HepG2 (cell line): ENCODE data around the gene BIRC3. TPM values are rescaled to one million over a fixed set of nuclear protein-coding genes. Genes with fewer than 3 reads are reported as not detected.

Experiments
- GMEB1 ChIP-seq: sonication (generic); formaldehyde crosslinking; IDR thresholded peaks from 2 replicates; pipeline ENCODE4 v1.5.1; 2020; ENCODE audit warnings: missing genetic modification reagents, mild to moderate bottlenecking, borderline replicate concordance
- HIVEP1 ChIP-seq: sonication (generic); formaldehyde crosslinking; IDR thresholded peaks from 2 replicates; pipeline ENCODE4 v1.4.0; 2020; ENCODE audit warnings: mild to moderate bottlenecking, missing genetic modification reagents
- KAT2B ChIP-seq: fragments of 150-350 bp; IDR thresholded peaks from 2 replicates; pipeline ENCODE4 v1.6.1; 2014; ENCODE audit warnings: low read depth, low read length, borderline replicate concordance
- MED13 ChIP-seq: sonication (generic); formaldehyde crosslinking; IDR thresholded peaks from 2 replicates; pipeline ENCODE4 v1.5.0; 2020; ENCODE audit warnings: missing genetic modification reagents
- NPAS2 ChIP-seq: sonication (generic); formaldehyde crosslinking; IDR thresholded peaks from 2 replicates; pipeline ENCODE4 v1.8.0; 2022; ENCODE audit warnings: mild to moderate bottlenecking, missing genetic modification reagents, borderline replicate concordance
- PLRG1 ChIP-seq: fragments of 450-650 bp; conservative IDR thresholded peaks from 2 replicates; pipeline ENCODE4 v1.6.1; 2016
- SKI ChIP-seq: fragments of 450-650 bp; IDR thresholded peaks from one replicate; pipeline ENCODE4 v1.6.1; 2018; ENCODE audit warnings: mild to moderate bottlenecking; ENCODE audit not compliant: partially characterized antibody
- SP140L ChIP-seq: sonication (generic); formaldehyde crosslinking; IDR thresholded peaks from 2 replicates; pipeline ENCODE4 v1.4.0; 2020; ENCODE audit warnings: missing genetic modification reagents, borderline replicate concordance
- ZBTB42 ChIP-seq: sonication (generic); formaldehyde crosslinking; IDR thresholded peaks from 2 replicates; pipeline ENCODE4 v1.5.0; 2020; ENCODE audit warnings: mild to moderate bottlenecking, missing genetic modification reagents
- ZC3H4 ChIP-seq: sonication (generic); formaldehyde crosslinking; IDR thresholded peaks from 2 replicates; pipeline ENCODE4 v1.4.0; 2020; ENCODE audit warnings: missing genetic modification reagents, borderline replicate concordance
- ZNF17 ChIP-seq: sonication (generic); formaldehyde crosslinking; IDR thresholded peaks from 2 replicates; pipeline ENCODE4 v1.5.0; 2020; ENCODE audit warnings: mild to moderate bottlenecking, missing genetic modification reagents
- ZNF225 ChIP-seq: sonication (generic); formaldehyde crosslinking; IDR thresholded peaks from 2 replicates; pipeline ENCODE4 v1.4.0; 2020; ENCODE audit warnings: mild to moderate bottlenecking, missing genetic modification reagents
- ZNF274 ChIP-seq: sonication (generic); formaldehyde crosslinking; IDR thresholded peaks from 2 replicates; pipeline ENCODE4 v1.5.1; 2020; ENCODE audit warnings: mild to moderate bottlenecking, missing genetic modification reagents
- ZNF513 ChIP-seq: sonication (generic); formaldehyde crosslinking; conservative IDR thresholded peaks from 2 replicates; pipeline ENCODE4 v1.5.0; 2020; ENCODE audit warnings: missing genetic modification reagents
- ZNF550 ChIP-seq: sonication (generic); formaldehyde crosslinking; IDR thresholded peaks from 2 replicates; pipeline ENCODE4 v1.4.0; 2020; ENCODE audit warnings: mild to moderate bottlenecking, missing genetic modification reagents, borderline replicate concordance
- ZNF839 ChIP-seq: sonication (generic); formaldehyde crosslinking; IDR thresholded peaks from 2 replicates; pipeline ENCODE4 v1.4.0; 2020; ENCODE audit warnings: missing genetic modification reagents, mild to moderate bottlenecking, borderline replicate concordance
- polyA plus RNA-seq, 8 experiments: library from polyadenylated mRNA; depleted of rRNA in 3 of 8; stranded (reverse) in 7 of 8; unstranded in 1 of 8; fragments of >200 nt; fragmentation: Illumina TruSeq in 4 of 8; extraction: Trizol in 4 of 8; gene quantifications; 2 replicates each; pipeline versions ENCODE4 v1.2.1 to v1.2.3, GENCODE V29; 2011 to 2016; ENCODE audit warnings: low read depth in 4 of 8, missing spikeins in 1 of 8, mixed read lengths in 1 of 8; ENCODE audit not compliant: insufficient read depth in 1 of 8
- total RNA-seq, 5 experiments: library from RNA; depleted of rRNA; stranded (reverse); fragments of >200 nt; fragmentation: Illumina TruSeq; extraction: Trizol; gene quantifications; 2 replicates each; pipeline ENCODE4 v1.2.3, GENCODE V29; 2016; ENCODE audit warnings: low read depth in 1 of 5
- TF ChIP-seq, protein P1 (sequence below): sonication (generic); formaldehyde crosslinking; IDR thresholded peaks from 2 replicates; pipeline ENCODE4 v1.8.1; 2022; ENCODE audit warnings: mild to moderate bottlenecking, missing genetic modification reagents
- TF ChIP-seq, protein P2 (sequence below): sonication (generic); formaldehyde crosslinking; IDR thresholded peaks from 2 replicates; pipeline ENCODE4 v1.8.1; 2023; ENCODE audit warnings: missing genetic modification reagents, mild to moderate bottlenecking, borderline replicate concordance
- TF ChIP-seq, protein P3 (sequence below): sonication (generic); formaldehyde crosslinking; IDR thresholded peaks from 2 replicates; pipeline ENCODE4 v1.5.1; 2020; ENCODE audit warnings: missing genetic modification reagents, mild to moderate bottlenecking, borderline replicate concordance
- TF ChIP-seq, protein P4 (sequence below): sonication (generic); formaldehyde crosslinking; IDR thresholded peaks from 2 replicates; pipeline ENCODE4 v1.8.0; 2022; ENCODE audit warnings: low read depth, missing genetic modification reagents

Gene BIRC3
- total and polyA plus RNA-seq, 2 of the 13 experiments (the other 11 are each of a cell fraction or from before 2014, with no cell fraction given), result 0.41 to 4.2 TPM

DNA sequence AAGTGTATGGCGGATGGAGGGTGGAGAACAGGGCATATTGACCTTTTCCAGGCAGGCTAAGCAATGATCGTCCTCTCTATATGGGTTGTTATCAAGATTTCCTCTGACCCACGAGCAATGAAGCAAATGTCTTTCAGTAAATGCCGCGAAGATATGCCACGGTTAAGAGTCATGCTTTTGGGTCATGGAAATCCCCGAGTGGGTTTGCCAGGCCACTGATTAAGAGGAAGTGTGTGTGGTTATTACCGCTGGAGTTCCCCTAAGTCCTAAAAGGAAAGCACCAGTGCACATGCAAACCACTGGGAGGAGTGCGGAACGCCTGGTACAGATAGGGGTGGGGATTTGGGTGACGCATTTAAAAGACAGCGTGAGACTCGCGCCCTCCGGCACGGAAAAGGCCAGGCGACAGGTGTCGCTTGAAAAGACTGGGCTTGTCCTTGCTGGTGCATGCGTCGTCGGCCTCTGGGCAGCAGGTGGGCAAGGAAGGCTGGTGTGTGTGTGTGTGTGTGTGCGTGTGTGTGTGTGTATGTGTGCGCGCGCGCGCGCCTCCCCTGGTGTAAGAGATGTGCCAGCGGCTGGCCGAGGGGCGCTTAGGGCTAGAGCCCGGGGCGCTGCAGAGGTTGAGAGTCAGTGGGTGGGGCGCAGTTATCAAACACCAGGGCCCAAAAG is at the start of gene BIRC3 (continued):
- TF ChIP-seq, protein P1, sequence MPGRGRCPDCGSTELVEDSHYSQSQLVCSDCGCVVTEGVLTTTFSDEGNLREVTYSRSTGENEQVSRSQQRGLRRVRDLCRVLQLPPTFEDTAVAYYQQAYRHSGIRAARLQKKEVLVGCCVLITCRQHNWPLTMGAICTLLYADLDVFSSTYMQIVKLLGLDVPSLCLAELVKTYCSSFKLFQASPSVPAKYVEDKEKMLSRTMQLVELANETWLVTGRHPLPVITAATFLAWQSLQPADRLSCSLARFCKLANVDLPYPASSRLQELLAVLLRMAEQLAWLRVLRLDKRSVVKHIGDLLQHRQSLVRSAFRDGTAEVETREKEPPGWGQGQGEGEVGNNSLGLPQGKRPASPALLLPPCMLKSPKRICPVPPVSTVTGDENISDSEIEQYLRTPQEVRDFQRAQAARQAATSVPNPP (CRISPR knock-in tag), result no peak
- TF ChIP-seq MED13 (CRISPR knock-in tag) (no peak), ZNF225 (no peak), ZNF17 (CRISPR knock-in tag) (no peak), ZNF513 (CRISPR knock-in tag) (no peak), PLRG1 (no peak), SP140L (CRISPR knock-in tag) (no peak), HIVEP1 (CRISPR knock-in tag) (no peak; the same call in 1 of the 2 replicates), ZNF274 (CRISPR knock-in tag) (peak; percentile 70; the same call in 1 of the 2 replicates), KAT2B (no peak), GMEB1 (CRISPR knock-in tag) (peak; percentile 69; the same call in 1 of the 2 replicates), ZNF550 (CRISPR knock-in tag) (no peak), ZBTB42 (CRISPR knock-in tag) (no peak), NPAS2 (no peak), ZC3H4 (CRISPR knock-in tag) (no peak), SKI (no peak), ZNF839 (CRISPR knock-in tag) (no peak; the same call in 1 of the 2 replicates)
- TF ChIP-seq, protein P2, sequence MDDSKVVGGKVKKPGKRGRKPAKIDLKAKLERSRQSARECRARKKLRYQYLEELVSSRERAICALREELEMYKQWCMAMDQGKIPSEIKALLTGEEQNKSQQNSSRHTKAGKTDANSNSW (CRISPR knock-in tag), result no peak
- TF ChIP-seq, protein P3, sequence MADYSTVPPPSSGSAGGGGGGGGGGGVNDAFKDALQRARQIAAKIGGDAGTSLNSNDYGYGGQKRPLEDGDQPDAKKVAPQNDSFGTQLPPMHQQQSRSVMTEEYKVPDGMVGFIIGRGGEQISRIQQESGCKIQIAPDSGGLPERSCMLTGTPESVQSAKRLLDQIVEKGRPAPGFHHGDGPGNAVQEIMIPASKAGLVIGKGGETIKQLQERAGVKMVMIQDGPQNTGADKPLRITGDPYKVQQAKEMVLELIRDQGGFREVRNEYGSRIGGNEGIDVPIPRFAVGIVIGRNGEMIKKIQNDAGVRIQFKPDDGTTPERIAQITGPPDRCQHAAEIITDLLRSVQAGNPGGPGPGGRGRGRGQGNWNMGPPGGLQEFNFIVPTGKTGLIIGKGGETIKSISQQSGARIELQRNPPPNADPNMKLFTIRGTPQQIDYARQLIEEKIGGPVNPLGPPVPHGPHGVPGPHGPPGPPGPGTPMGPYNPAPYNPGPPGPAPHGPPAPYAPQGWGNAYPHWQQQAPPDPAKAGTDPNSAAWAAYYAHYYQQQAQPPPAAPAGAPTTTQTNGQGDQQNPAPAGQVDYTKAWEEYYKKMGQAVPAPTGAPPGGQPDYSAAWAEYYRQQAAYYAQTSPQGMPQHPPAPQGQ, result no peak
- TF ChIP-seq, protein P4, sequence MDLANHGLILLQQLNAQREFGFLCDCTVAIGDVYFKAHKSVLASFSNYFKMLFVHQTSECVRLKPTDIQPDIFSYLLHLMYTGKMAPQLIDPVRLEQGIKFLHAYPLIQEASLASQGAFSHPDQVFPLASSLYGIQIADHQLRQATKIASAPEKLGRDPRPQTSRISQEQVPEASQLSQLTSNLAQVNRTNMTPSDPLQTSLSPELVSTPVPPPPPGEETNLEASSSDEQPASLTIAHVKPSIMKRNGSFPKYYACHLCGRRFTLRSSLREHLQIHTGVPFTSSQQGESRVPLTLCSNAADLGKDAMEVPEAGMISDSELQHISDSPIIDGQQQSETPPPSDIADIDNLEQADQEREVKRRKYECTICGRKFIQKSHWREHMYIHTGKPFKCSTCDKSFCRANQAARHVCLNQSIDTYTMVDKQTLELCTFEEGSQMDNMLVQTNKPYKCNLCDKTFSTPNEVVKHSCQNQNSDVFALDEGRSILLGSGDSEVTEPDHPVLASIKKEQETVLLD (CRISPR knock-in tag), result no peak
